Measurements from ENCODE around the gene CLDN5.

The CLDN5 gene

DNA sequence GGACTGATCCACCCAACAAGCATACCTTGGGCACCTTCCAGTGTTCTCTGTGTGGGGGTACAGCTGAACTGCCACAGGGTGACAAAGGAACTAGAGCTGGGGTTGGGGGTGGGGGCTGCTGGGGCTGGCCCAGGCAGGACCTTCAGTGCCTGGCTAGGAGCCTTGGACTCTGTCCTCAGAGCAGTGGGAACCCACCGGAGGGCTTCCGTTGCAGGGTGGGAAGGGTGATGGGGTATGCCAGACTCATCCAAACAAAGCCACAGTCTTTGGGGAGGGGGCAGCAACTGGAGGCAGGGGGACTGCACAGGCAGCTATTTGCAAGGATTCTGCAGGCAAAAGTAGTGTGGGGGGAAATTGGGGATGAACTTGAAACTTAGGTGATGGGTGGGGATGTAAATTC, 35.7 kb upstream of the CLDN5 start:
- no peaks in the 10 kb centered on the region for H3K27me3 ChIP-seq (replicated peaks; ENCODE audit: control insufficient read depth, insufficient read depth, low read length)
- TF ChIP-seq, protein P1, sequence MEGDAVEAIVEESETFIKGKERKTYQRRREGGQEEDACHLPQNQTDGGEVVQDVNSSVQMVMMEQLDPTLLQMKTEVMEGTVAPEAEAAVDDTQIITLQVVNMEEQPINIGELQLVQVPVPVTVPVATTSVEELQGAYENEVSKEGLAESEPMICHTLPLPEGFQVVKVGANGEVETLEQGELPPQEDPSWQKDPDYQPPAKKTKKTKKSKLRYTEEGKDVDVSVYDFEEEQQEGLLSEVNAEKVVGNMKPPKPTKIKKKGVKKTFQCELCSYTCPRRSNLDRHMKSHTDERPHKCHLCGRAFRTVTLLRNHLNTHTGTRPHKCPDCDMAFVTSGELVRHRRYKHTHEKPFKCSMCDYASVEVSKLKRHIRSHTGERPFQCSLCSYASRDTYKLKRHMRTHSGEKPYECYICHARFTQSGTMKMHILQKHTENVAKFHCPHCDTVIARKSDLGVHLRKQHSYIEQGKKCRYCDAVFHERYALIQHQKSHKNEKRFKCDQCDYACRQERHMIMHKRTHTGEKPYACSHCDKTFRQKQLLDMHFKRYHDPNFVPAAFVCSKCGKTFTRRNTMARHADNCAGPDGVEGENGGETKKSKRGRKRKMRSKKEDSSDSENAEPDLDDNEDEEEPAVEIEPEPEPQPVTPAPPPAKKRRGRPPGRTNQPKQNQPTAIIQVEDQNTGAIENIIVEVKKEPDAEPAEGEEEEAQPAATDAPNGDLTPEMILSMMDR (IDR thresholded peaks at IDR 0.05; ENCODE audit: insufficient read depth, low read length, poor library complexity, severe bottlenecking): no peak
- DNase-seq (ENCODE audit: extremely low read depth, insufficient read length): no peak
- H3K36me3 ChIP-seq (ENCODE audit: control insufficient read depth, insufficient read depth, low read length): no peaks in the 10 kb centered on the region
- H3K4me3 ChIP-seq (replicated peaks; ENCODE audit: low read depth, low read length): no peak overlapping the region

DNA sequence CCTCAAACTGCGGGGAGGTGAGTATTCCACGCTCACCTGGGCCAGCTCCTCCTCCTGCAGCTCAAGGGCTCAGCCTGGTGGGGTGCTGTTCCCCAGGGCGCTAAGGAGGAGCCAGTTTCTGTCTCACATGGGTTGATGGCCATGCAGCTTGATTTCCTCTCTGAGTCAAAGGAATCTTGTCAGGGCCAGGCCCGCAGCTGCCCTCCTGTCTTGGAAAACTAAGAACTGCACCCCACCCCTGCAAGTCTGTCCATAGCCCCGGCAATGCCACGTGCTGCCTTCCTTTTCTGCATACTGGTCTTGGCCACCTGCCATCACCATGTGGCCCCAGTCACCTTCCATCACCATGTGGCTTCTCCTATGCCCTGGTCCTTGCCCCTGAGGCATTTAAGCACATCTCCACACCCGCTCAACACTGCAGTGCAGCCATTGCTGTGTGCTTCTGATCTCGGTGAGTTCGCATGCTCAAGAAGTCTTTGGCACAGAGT, 35.2 kb upstream of the CLDN5 start:
- H3K36me3 ChIP-seq (ENCODE audit: control insufficient read depth, insufficient read depth, low read length): no peaks in the 10 kb centered on the region
- no peak overlapping the region for H3K4me3 ChIP-seq (replicated peaks; ENCODE audit: low read depth, low read length)
- no peak for DNase-seq (ENCODE audit: extremely low read depth, insufficient read length)
- H3K27me3 ChIP-seq (replicated peaks; ENCODE audit: control insufficient read depth, insufficient read depth, low read length): no peaks in the 10 kb centered on the region
- TF ChIP-seq, protein P1 (IDR thresholded peaks at IDR 0.05; ENCODE audit: insufficient read depth, low read length, poor library complexity, severe bottlenecking): no peak

DNA sequence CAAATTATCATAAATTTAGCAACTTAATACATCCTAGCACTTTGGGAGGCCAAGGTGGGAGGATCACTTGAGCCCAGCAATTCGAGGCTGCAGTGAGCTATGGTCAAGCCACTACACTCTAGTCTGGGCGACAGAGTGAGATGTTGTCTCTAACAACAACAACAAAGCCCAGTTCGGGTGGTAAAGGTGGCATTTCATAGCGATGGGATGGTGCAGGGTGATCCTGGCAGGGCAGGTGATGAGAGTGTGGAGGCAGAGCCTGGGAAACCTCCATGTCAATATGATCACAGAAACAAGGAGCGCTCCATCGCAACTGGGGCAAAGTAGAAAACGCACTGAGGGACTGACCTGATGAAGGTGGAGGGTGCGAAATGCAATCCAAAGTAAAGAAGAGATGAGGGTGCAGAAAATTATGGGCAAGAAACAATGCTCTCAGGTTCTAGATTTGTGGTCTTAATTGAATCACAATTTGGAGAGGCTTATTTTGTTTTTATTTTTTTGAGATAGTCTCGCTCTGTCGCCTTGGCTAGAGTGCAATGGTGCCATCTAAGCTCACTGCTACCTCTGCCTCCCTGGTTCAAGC, 32.8 kb upstream of the CLDN5 start:
- Histone ChIP-seq H3K36me3 (ENCODE audit: control insufficient read depth, insufficient read depth, low read length) (no peaks in the 10 kb centered on the region), H3K4me3 (replicated peaks; ENCODE audit: low read depth, low read length) (no peak overlapping the region), H3K27me3 (replicated peaks; ENCODE audit: control insufficient read depth, insufficient read depth, low read length) (no peaks in the 10 kb centered on the region)
- no peak for DNase-seq (ENCODE audit: extremely low read depth, insufficient read length)
- TF ChIP-seq, protein P1 (IDR thresholded peaks at IDR 0.05; ENCODE audit: insufficient read depth, low read length, poor library complexity, severe bottlenecking): no peak

DNA sequence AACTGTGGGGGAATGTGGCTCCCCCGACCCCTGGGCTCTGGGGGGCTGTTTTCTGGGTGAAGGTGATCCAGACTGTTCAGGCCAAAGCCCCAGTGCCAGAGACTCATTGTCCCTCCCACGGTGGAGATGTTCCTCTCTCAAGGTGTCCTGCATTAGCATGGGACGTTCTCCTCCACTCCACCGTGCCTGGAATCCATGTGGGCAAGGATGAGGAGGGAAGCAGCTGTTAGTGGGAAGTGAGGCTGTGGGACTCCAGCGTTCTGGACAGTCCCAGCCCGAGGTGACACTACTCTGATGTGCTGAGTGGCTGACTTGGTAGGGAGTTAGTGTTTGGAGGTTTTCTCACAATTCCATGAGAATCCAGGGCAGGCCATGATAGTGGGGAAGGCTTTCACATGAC, 31.4 kb upstream of the CLDN5 start:
- TF ChIP-seq, protein P1 (IDR thresholded peaks at IDR 0.05; ENCODE audit: insufficient read depth, low read length, poor library complexity, severe bottlenecking): no peak
- Histone ChIP-seq H3K36me3 (ENCODE audit: control insufficient read depth, insufficient read depth, low read length) (no peaks in the 10 kb centered on the region), H3K4me3 (replicated peaks; ENCODE audit: low read depth, low read length) (no peak overlapping the region), H3K27me3 (replicated peaks; ENCODE audit: control insufficient read depth, insufficient read depth, low read length) (no peaks in the 10 kb centered on the region)
- no peak for DNase-seq (ENCODE audit: extremely low read depth, insufficient read length)

DNA sequence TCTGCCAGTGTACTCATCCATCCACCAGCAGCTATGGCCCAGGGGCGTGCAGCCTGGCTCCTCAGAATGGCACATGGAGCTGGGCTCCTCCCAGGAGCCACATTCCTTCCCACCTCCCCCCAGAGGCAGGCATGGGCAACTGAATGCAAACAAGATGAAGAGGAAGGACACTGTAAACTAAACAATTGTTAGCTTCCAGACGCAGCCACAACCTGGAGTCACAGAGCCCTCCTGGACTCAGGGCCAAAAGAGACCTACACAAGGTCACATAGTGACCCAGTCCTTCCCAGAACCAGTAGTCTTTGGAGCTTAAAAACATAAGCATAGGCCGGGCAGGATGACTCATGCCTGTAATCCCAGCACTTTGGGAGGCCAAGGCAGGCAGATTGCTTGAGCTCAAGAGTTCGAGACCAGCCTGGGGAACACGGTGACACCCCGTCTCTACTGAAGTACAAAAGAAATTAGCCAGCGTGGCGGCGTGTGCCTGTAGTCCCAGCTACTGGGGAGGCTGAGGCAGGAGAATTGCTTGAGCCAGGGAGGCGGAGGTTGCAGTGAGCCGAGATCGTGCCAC, 30.7 kb upstream of the CLDN5 start:
- H3K27me3 ChIP-seq (replicated peaks; ENCODE audit: control insufficient read depth, insufficient read depth, low read length): no peaks in the 10 kb centered on the region
- no peaks in the 10 kb centered on the region for H3K36me3 ChIP-seq (ENCODE audit: control insufficient read depth, insufficient read depth, low read length)
- DNase-seq (ENCODE audit: extremely low read depth, insufficient read length): no peak
- TF ChIP-seq, protein P1 (IDR thresholded peaks at IDR 0.05; ENCODE audit: insufficient read depth, low read length, poor library complexity, severe bottlenecking): no peak
- no peak overlapping the region for H3K4me3 ChIP-seq (replicated peaks; ENCODE audit: low read depth, low read length)

Measured in GM06990 (cell line).